ENCODE results near the gene KIF6.
"Not testable (repeated sequence)": the region's sequence is repeated elsewhere in the genome, so short reads cannot be mapped to it uniquely, and the experiment has no call there.

KIF6 gene

DNA sequence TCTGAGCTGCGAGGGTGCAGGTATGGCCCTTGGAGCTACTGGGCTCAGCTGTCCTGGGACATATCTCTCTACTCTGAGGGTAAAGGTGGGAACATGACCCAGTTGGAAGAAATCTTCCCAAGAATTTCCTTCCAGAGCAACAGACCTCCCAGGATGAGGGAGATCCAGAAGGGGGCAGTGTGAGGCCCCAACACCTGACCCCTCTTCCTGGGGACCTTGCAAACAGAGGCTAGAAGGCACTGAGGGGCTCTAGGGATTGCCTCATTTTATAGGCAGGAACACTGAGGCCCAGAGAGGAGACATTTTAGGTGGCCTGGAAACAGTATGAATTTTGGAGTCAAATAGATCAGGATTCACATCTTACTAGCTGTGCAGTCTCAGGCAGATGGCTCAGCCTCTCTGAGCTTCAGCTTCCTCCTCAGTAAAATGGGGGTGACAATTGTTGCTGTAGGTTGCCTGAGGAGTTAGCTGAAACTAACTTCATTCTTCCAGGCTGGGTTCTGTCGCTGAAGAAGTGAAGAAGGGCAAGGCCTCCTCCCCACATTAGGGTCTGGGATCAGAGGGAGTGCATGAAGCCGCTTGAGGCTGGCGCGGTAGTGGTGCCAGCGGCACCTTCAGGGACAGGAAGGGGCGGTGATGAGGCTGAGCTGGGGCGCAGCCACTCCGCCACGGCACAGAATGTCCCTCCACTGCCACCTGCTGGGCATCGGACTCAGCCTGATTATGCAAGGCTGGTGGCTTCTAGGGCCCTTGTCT, 422.4 kb downstream of the KIF6 start:
- in situ Hi-C loops (cut with MboI; ENCODE audit: low sequenced_read_pairs) = loop anchor here (10.0 kb wide), 1 partner anchor 428 kb away; no protein-coding TSS in a partner anchor

DNA sequence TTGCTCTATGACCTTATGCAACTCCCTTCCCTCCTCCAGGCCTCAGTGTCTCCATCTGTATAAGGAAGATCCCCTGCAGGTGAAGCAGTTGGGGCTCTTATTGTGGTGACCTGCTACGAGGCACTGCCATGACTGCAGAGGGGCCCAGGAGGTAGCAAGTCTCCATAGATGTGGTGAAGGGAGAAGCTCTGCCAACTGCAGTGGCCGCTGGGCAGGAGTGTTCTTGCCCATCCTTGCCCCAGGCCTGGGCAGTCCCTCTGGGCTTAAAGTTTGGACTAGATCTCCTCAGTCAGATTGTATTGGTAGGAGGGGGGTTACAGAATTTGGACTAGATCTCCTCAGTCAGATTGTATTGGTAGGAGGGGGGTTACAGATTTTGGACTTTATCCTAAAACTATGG, 423.2 kb downstream of the KIF6 start:
- in situ Hi-C loops (cut with MboI; ENCODE audit: low sequenced_read_pairs) = loop anchor here (10.0 kb wide), 1 partner anchor 427 kb away; no protein-coding TSS in a partner anchor

DNA sequence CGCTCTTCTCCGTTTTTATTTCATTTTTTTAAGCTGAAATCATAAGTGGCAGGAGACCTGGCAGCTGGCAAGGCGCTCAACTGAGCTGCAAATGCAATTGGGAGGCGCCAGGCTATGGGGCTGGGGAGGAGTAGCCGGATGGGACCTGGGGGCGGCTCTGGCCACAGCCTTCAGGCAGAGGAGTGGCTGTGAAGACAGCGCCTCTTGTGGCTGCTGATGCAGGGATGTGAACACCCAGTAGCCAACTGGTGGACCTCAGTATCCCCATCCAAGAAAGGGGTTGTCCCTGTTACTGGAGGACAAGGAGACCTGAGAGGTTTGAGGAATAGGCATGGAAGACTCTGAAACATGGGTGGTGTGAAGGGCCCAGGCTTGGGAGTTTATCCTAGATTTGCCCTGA, 423.6 kb downstream of the KIF6 start:
- in situ Hi-C loops (cut with MboI; ENCODE audit: low sequenced_read_pairs) = loop anchor here (10.0 kb wide), 1 partner anchor 427 kb away; no protein-coding TSS in a partner anchor

DNA sequence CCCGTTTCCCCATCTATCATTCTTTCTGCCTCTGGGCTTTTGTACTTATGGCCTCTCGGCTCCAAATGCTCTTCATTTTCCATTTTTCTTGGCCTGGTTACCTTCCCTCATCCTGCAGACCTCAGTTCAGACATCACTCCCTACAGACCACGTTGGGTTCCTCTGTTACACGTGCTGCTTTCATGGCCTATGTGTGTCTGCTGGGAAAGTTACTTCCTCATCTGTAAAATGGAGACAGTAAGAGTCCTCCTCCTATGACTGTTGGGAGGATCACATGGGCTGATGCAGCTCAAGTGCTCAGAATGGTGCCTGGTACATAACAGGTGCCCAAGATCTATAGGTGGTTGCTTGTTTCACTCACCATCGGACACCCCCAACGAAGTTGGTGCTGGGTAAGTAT, 424.5 kb downstream of the KIF6 start:
- in situ Hi-C loops (cut with MboI; ENCODE audit: low sequenced_read_pairs) = loop anchor here (10.0 kb wide), 1 partner anchor 426 kb away; no protein-coding TSS in a partner anchor

DNA sequence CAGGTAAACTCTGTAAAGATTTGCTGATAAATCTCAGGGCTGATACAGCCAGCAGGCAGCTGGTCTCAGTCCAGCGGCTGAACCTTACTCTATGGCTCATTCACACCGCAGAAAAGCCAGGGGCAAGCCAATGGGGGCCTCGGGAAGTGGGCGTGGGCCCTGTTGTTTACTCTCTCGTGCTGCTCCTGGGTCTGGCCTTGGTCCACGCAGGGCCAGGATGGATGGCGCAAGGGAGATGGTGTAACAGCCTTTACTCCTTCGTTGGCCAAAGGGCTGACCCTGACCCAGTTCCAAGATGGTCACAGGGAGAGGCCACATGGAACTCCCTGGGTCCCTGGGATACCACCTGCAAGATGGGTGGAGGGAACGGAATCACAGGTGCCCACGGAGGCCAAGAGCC, 427.1 kb downstream of the KIF6 start:
- in situ Hi-C loops (cut with MboI; ENCODE audit: low sequenced_read_pairs) = no loop called here

GRCh38 chr6:39296745-39297640, 428.2 kb downstream of the KIF6 start:
- in situ Hi-C loops (cut with MboI; ENCODE audit: low sequenced_read_pairs) = no loop called here

- in situ Hi-C loops (cut with MboI; ENCODE audit: low sequenced_read_pairs) = no loop called here
Measured at GRCh38 chr6:39295611-39296011, 429.6 kb downstream of the KIF6 start.

DNA sequence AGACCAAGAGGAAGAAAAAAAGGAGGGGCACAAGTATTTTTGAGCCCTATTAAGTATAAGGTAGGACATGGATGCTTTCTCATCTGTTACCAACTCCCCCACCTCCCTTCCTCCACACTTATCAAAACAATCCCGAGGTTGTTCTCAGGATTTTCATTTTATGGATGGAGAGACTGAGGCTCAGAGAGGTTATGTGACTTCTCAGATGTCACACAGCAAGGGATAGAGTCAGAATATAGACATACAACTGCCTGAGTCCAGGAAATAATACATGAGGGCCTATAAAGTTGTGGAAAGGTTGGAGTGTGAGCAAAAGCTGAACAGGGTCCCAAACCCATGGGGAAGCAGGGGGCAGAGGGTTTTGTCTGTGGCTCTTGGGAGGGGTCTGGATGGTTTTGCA, 430.3 kb downstream of the KIF6 start:
- in situ Hi-C loops (cut with MboI; ENCODE audit: low sequenced_read_pairs) = no loop called here

DNA sequence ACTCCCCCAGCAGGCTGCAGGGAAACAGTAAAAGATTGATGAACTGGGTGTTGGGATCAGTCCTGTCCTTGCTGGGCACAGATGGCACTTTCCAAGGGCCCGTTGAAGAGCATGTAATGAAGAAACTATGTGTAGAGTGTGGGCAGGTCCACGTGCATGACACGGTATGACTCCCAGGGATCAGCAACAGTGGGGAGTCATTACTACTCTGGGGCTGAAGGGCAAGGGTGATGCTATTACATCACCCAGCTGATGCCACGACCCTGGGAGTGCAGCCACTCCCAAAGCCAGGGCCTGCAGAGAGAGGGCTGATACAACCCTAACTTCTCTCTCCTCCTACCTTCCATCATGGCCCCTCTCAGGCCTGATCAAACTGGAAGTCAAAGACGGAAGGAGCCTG, 431.1 kb downstream of the KIF6 start:
- in situ Hi-C loops (cut with MboI; ENCODE audit: low sequenced_read_pairs) = no loop called here

GRCh38 chr6:39292637-39293036, 432.6 kb downstream of the KIF6 start:
- in situ Hi-C loops (cut with MboI; ENCODE audit: low sequenced_read_pairs) = no loop called here

DNA sequence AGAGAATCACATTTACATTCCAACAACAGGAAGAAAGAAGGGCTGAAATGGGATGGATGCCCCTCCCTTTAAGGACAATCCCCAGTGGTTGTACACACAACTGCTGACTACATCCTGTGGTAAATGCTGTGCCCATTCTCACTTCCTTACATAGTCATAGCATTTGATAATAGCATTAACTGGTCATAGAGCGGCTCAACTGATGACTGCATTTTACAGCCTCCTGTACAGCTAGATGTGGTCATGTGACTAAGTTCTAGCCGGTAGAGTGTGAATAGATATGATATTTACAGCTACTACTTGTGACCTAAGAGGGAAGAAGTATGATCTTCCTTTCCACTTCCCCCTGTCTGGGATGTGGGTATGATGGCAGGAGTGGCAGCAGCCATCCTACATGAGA, 435.7 kb downstream of the KIF6 start:
- in situ Hi-C loops (cut with MboI; ENCODE audit: low sequenced_read_pairs) = no loop called here

DNA sequence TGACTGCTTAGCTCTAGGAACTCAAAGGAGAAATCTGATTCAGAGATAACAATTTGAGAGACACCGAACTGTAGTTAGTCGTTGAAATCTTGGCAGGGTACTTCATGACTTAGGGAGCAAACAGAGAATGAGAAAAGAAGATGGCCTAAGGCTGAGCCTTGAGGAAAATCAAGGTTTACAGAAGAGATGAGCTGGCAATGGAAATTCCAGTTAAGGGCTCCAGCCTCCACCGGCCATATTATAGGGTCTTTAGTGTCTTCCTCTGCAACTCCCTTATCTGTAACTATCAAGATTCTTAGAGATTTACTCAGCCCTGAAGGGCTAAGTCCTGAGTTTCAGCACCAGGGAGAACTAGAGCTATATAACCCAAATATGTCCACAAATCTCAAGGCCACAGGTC, 437.6 kb downstream of the KIF6 start:
- in situ Hi-C loops (cut with MboI; ENCODE audit: low sequenced_read_pairs) = no loop called here

GRCh38 chr6:39286596-39286995, 438.6 kb downstream of the KIF6 start:
- in situ Hi-C loops (cut with MboI; ENCODE audit: low sequenced_read_pairs) = not testable (repeated sequence)

DNA sequence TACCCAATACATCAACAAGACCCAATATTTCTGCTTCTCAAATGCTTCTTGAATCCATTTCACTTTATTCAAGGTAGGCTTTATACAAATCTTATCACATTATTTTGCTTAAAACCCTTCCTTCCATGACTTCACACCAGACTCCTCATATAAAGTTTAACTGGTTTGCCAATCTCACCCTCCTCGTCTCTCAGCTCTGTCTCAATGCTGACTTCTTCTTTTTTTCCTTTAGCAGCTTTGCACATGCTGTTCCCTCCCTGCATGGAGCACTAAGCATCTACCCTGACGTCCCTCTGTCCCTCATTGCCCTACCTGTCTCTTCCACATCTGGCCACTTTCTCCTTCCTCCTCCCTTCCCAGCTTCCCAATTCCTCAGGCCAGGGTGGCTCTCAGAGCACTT, 442.4 kb downstream of the KIF6 start:
- in situ Hi-C loops (cut with MboI; ENCODE audit: low sequenced_read_pairs) = no loop called here

GRCh38 chr6:39281312-39281980, 443.8 kb downstream of the KIF6 start:
- in situ Hi-C loops (cut with MboI; ENCODE audit: low sequenced_read_pairs) = no loop called here

DNA sequence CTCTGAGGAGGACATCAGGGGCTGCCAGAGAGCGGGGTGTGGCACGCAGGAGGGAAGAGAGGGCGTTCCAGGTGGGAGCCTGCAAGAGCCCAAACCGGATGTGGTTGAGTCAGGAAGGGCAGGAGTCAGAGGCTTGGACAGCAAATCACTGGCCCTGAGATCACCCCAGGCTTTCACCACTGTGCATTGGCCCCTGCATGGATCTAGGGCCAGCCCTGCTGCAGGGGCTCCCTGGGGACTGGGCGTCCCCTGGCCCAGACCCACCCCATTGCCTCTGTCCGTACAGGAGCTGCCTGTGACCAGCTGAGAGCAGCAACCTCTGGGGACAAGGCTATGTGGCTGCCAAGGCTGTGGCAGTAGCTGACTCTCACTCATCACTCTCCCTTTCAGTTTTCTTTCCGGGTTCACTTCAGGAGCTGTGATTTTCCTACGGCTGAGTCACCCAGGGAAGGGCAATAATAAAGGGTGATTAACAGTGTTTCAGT, 444.9 kb downstream of the KIF6 start:
- in situ Hi-C loops (cut with MboI; ENCODE audit: low sequenced_read_pairs) = no loop called here
